ENCODE data around the gene CIRBP. TPM values are rescaled to one million over a fixed set of nuclear protein-coding genes. Genes with fewer than 3 reads are reported as not detected.
A peak's percentile ranks its signal among the peaks of the same experiment; 100 is the strongest.

Gene CIRBP
- total RNA-seq, 4 donors from 2014 or later, result 274 to 578 (median 418) TPM

DNA sequence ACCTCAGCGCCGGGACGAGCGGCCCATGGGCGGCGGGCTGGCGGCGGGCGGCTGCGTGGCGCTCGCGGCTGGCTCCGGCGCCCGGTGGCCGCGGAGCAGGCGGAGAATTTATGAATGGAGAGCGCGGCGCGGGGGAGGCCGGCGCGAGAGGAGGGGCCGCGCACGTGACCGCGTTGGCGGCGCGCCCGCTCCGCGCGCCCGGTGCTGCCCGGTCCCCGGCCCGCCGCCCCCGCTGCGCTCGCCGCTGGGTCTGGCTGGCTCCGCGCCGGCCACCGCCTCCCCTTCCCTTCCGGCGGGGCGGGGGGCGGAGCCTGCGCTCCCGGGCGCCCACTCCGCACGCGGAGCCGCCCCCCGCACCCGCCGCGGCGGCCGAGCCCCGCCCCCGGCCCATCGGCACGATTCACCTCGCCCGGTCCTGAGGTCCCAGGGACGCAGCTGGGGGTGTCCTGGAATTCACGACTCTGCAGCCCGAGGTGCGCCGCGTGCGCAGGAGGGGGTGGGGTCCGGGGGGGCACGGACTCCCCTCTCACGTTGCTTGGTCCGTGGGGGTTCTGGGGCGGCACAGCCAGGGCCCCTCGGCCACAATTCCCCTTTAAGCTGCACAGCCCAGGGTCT is 31.3 kb upstream of the CIRBP start, which contains the start of gene CBARP:
CBARP (minus strand) TSS at position 252 of the 615 bp plus-strand sequence. CDS start 1,905 bp downstream, outside the sequence.
- no peak for ATAC-seq
- no peaks in the 10 kb centered on the region for H3K9me3 ChIP-seq
- peak within 1 kb of the TSS; percentile 52 to 58 (median 54) for H3K4me3 ChIP-seq
- no peaks in the 10 kb centered on the region for H3K36me3 ChIP-seq
- peaks cover 4 to 6% (median 5%) of the 10 kb centered on the region in 3 donors for H3K27me3 ChIP-seq
- in situ Hi-C loops (cut with MboI; ENCODE audit: low sequenced_read_pairs in 4 of 4) (no loop called here), intact Hi-C loops (cut with DNase I; ENCODE audit: low total_unique reads) (no loop called here)
- H3K27ac ChIP-seq, result peak within 1 kb of the TSS; percentile 93 to 100 (median 97)
- no peak for DNase-seq
- peaks cover 20 to 34% of the 10 kb centered on the region in 2 donors for H3K4me1 ChIP-seq
- TF ChIP-seq, protein P1, sequence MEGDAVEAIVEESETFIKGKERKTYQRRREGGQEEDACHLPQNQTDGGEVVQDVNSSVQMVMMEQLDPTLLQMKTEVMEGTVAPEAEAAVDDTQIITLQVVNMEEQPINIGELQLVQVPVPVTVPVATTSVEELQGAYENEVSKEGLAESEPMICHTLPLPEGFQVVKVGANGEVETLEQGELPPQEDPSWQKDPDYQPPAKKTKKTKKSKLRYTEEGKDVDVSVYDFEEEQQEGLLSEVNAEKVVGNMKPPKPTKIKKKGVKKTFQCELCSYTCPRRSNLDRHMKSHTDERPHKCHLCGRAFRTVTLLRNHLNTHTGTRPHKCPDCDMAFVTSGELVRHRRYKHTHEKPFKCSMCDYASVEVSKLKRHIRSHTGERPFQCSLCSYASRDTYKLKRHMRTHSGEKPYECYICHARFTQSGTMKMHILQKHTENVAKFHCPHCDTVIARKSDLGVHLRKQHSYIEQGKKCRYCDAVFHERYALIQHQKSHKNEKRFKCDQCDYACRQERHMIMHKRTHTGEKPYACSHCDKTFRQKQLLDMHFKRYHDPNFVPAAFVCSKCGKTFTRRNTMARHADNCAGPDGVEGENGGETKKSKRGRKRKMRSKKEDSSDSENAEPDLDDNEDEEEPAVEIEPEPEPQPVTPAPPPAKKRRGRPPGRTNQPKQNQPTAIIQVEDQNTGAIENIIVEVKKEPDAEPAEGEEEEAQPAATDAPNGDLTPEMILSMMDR (IDR thresholded peaks at IDR 0.05 in 4 of 5, conservative IDR thresholded peaks at IDR 0.05 in 1 of 5), result no peak
- TF ChIP-seq POLR2A (IDR thresholded peaks at IDR 0.05), result peak; percentile 33 to 47

DNA sequence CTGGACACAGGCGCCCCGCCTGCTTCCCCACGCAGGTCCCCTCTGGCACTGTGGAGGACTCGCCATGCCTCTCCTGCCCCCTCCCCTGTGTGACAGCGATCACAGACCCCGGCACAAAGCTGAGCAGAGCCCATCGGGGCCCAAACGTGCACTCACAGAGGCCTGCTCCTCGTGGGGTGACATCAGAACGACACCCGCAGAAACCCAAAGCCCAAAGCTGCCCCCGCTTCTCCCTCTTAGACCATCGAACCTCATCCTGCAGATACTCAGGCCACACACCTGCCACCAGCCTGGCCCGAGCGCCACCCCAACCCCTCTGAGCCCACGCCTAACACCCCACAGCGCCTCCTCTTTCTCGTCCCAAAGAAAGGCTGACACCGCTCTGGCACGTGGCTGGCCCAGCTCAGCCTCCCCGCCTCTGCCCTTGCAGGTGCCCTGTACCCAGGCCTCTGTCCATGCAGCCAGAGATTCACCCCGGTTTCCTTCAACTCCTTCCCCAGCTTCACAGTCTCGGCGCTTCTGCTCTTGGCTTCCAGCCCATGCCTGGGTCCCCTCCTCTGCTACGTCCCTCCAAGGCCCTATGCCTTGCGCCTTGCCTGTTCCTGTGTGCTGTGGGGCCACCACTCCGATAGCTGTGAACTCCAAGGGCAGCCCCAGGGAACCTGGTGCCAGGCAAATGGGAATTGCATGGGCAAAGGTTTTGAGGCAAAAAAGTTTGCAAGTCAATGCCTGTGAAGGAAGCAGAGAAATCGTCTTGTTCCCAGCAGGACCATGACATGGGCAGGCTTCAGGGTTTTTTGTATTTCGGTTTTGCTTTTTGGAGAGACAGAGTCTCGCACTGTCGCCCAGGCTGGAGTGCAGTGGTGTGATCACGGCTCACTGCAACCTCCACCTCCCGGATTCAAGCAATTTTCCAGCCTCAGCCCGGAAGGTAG is 30.5 kb upstream of the CIRBP start:
- Histone ChIP-seq H3K4me1 (peaks cover 27 to 42% of the 10 kb centered on the region in 2 donors), H3K36me3 (no peaks in the 10 kb centered on the region), H3K27ac (peak overlapping the region; percentile 93 to 100 (median 97)), H3K4me3 (peak overlapping the region; percentile 1 to 50 (median 31)), H3K9me3 (no peaks in the 10 kb centered on the region), H3K27me3 (peaks cover 4 to 6% (median 5%) of the 10 kb centered on the region in 3 donors)
- TF ChIP-seq, protein P1 (IDR thresholded peaks at IDR 0.05 in 4 of 5, conservative IDR thresholded peaks at IDR 0.05 in 1 of 5), result no peak
- TF ChIP-seq POLR2A (IDR thresholded peaks at IDR 0.05), result no peak
- in situ Hi-C loops (cut with MboI; ENCODE audit: low sequenced_read_pairs in 4 of 4) (no loop called here), intact Hi-C loops (cut with DNase I; ENCODE audit: low total_unique reads) (no loop called here)
- ATAC-seq, result no peak
- no peak for DNase-seq

DNA sequence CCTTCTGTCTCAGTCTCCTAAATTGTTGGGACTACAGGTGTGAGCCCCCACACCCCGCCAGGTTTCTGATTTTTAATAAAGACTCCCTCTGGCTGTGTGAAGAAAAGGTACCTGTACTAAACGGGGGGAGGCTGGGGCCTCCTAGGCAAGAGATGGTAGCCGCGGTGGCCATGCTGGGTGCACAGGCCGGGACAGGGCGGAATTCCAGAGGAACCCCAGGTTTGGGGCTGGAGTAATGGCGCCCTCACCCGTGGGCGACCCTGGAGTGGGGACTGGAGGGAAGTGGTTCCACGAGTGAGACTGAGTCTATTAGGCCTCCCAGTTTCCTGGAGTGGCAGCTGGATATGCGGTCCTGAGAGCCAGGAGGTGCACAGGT is 29.7 kb upstream of the CIRBP start:
- ATAC-seq, result no peak
- Histone ChIP-seq H3K27ac (peak overlapping the region; percentile 93 to 100 (median 97)), H3K27me3 (peaks cover 4 to 6% (median 5%) of the 10 kb centered on the region in 3 donors), H3K9me3 (no peaks in the 10 kb centered on the region), H3K4me3 (no peak overlapping the region), H3K36me3 (no peaks in the 10 kb centered on the region), H3K4me1 (peaks cover 34 to 50% of the 10 kb centered on the region in 2 donors)
- in situ Hi-C loops (cut with MboI; ENCODE audit: low sequenced_read_pairs in 4 of 4), result no loop called here
- intact Hi-C loops (cut with DNase I; ENCODE audit: low total_unique reads), result no loop called here
- no peak for TF ChIP-seq POLR2A (IDR thresholded peaks at IDR 0.05)
- TF ChIP-seq, protein P1 (IDR thresholded peaks at IDR 0.05 in 4 of 5, conservative IDR thresholded peaks at IDR 0.05 in 1 of 5), result no peak
- no peak for DNase-seq

DNA sequence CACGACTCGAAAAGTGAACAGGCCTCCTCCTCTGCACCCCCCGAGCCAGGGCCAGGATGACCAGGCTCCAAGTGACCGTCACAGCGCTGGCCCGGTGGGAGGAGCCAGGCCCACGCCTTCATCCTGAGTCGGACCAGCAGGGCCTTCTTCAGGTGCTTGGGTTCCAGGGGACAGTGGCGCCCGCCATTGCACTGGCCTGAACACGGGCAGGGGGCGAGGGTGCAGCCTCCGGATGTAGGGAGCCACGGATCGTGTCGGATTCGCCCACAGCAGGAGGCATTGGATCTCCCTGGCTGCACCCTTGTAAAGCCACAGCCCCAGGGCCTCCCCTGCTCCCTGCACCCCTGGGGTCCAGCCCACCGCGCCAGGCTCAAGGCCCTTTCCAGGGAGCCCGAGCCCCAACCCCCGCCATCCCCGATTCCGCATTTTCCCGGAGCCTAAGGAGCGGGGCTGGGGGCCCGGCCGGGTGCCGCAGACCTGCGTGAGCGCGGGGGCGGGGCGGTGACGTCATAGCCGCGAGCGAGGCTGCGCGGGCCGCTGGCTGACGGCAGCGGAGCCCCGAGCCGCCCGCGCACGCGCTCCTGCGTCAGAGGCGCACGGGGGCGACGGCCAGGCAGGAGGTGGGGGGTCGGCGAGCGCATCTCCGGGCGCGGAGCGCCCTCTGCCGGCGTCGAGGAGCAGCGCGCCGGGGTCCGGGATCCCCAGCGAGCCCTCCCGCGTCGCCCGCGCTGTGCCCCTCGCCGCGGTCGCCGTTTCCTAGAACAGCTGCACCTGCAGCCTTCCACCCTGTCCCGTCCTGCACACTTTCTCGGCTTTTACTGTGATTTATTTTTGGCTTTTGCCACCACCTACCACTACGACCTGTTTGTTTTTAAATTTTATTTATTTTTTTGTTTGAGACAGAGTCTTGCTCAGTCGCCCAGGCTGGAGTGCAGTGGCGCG is 29.1 kb upstream of the CIRBP start:
- H3K9me3 ChIP-seq, result no peaks in the 10 kb centered on the region
- ATAC-seq (peak; percentile 13 to 20), DNase-seq (peak; percentile 73 to 83)
- H3K4me1 ChIP-seq, result peaks cover 40 to 56% of the 10 kb centered on the region in 2 donors
- H3K36me3 ChIP-seq, result no peaks in the 10 kb centered on the region
- peak overlapping the region; percentile 93 to 100 (median 97) for H3K27ac ChIP-seq
- peak; percentile 43 to 55 for TF ChIP-seq POLR2A (IDR thresholded peaks at IDR 0.05)
- TF ChIP-seq, protein P1 (IDR thresholded peaks at IDR 0.05 in 4 of 5, conservative IDR thresholded peaks at IDR 0.05 in 1 of 5), result peak; percentile 77 to 100 (median 99)
- intact Hi-C loops (cut with DNase I; ENCODE audit: low total_unique reads) (loop anchor here (1.0 to 10.0 kb wide), 6 partner anchors 68 to 925 kb away; partner anchors contain the start of genes DOT1L, POLR2E and SBNO2), in situ Hi-C loops (cut with MboI; ENCODE audit: low sequenced_read_pairs in 4 of 4) (no loop called here)
- H3K4me3 ChIP-seq, result peak overlapping the region; percentile 43 to 75 (median 54)
- peaks cover 4 to 6% (median 5%) of the 10 kb centered on the region in 3 donors for H3K27me3 ChIP-seq
